OCI-LY7 (cell line): Measurements from ENCODE around the gene LEF1. TPM values are rescaled to one million over a fixed set of nuclear protein-coding genes. Genes with fewer than 3 reads are reported as not detected.
"Not testable (repeated sequence)": the region's sequence is repeated elsewhere in the genome, so short reads cannot be mapped to it uniquely, and the experiment has no call there.

Experiments used
- BruUV-seq: library from RNA; stranded (reverse); fragments of 400-500 nt; replicated peaks from 2 replicates; lab custom pipeline; 2021; lab: Mats Ljungman, UMichigan
- CTCF ChIA-PET: fragments of 300-600 bp; sonication (Branson Sonifier 250); formaldehyde crosslinking; loops from one replicate; lab custom pipeline; 2022; ENCODE audit warnings: antibody characterized with exemption; ENCODE audit not compliant: unreplicated experiment; lab: Charles Lee
- POLR2A ChIA-PET: fragments of 300-600 bp; sonication (Branson Sonifier 250); formaldehyde crosslinking; loops from one replicate; lab custom pipeline; 2022; ENCODE audit warnings: antibody characterized with exemption; lab: Charles Lee
- DNase-seq: peaks from one replicate; pipeline ENCODE4 v3.0.0-alpha.2; 2015; ENCODE audit warnings: low spot score
- H2AFZ ChIP-seq: fragments of 200-600 bp; sonication (generic), shearing (Covaris generic); 2 replicates; pipeline ENCODE4 v1.6.1; 2014; ENCODE audit warnings: mild to moderate bottlenecking, antibody characterized with exemption, low read length, moderate library complexity
- H3K27ac ChIP-seq: fragments of 200-600 bp; sonication (generic); 2 replicates; pipeline ENCODE4 v1.5.1; 2014; ENCODE audit warnings: mixed run types, low read depth, mild to moderate bottlenecking, moderate library complexity, low read length, inconsistent platforms; ENCODE audit not compliant: poor library complexity, severe bottlenecking
- H3K36me3 ChIP-seq: fragments of 200-600 bp; sonication (generic); 2 replicates; pipeline ENCODE4 v1.6.1; 2014; ENCODE audit warnings: mild to moderate bottlenecking, antibody characterized with exemption, low read length, moderate library complexity, mixed read lengths; ENCODE audit not compliant: insufficient read depth
- H3K4me1 ChIP-seq: fragments of 200-600 bp; sonication (generic); 2 replicates; pipeline ENCODE4 v1.5.1; 2014; ENCODE audit warnings: mild to moderate bottlenecking, low read length; ENCODE audit not compliant: insufficient read depth, poor library complexity, severe bottlenecking
- H3K4me2 ChIP-seq: fragments of 200-600 bp; sonication (generic); 2 replicates; pipeline ENCODE4 v1.6.1; 2014; ENCODE audit warnings: mild to moderate bottlenecking, low read length
- H3K4me3 ChIP-seq: fragments of 200-600 bp; sonication (generic); 2 replicates; pipeline ENCODE4 v1.5.1; 2014; ENCODE audit warnings: mild to moderate bottlenecking, low read depth, low read length; ENCODE audit not compliant: poor library complexity, severe bottlenecking
- H3K79me2 ChIP-seq: fragments of 200-600 bp; sonication (generic); 2 replicates; pipeline ENCODE4 v1.6.1; 2016; ENCODE audit warnings: low read depth, mild to moderate bottlenecking, low read length, moderate library complexity, mixed read lengths; ENCODE audit not compliant: insufficient read depth
- H3K9me2 ChIP-seq: fragments of 200-600 bp; sonication (generic); 2 replicates; pipeline ENCODE4 v1.6.1; 2016; ENCODE audit warnings: mild to moderate bottlenecking, low read length, mixed read lengths; ENCODE audit not compliant: insufficient read depth
- H3K9me3 ChIP-seq: fragments of 200-600 bp; sonication (generic); 2 replicates; pipeline ENCODE4 v1.6.1; 2014; ENCODE audit warnings: mild to moderate bottlenecking, mixed run types, low read length, mixed read lengths
- H4K20me1 ChIP-seq: fragments of 200-600 bp; sonication (generic); 2 replicates; pipeline ENCODE4 v1.6.1; 2014; ENCODE audit warnings: mild to moderate bottlenecking, antibody characterized with exemption, low read length, moderate library complexity, mixed read lengths; ENCODE audit not compliant: insufficient read depth
- CTCF ChIP-seq: fragments of 200-600 bp; sonication (generic); conservative IDR thresholded peaks from 2 replicates; pipeline ENCODE4 v1.5.1; 2014; ENCODE audit warnings: mild to moderate bottlenecking, antibody characterized with exemption, low read length, moderate library complexity, mixed read lengths
- EZH2phosphoT487 ChIP-seq: fragments of 200-600 bp; sonication (generic); IDR thresholded peaks from 2 replicates; pipeline ENCODE4 v1.6.1; 2018; ENCODE audit warnings: low read depth, borderline replicate concordance, mild to moderate bottlenecking, mixed run types, antibody characterized with exemption, low read length, moderate library complexity, mixed read lengths
- intact Hi-C: fragments of 100-400 bp; cut with micrococcal nuclease; formaldehyde crosslinking; loops from one replicate; pipeline ENCODE4 v1.10.0; 2022; ENCODE audit not compliant: unreplicated experiment
- total RNA-seq, 2 experiments: library from RNA; depleted of rRNA in 1 of 2; stranded (reverse); fragments of >200 nt in 1 of 2; shearing (Covaris generic) in 1 of 2; gene quantifications; 2 replicates each; pipeline ENCODE4 v1.2.3, GENCODE V29; 2014 to 2022

Gene LEF1
- total RNA-seq, 2 experiments from 2014 or later: 207 to 223 TPM

GRCh38 chr4:108051343-108051742 is 117.4 kb downstream of the LEF1 start:
- no peak overlapping the region for H3K27ac ChIP-seq
- BruUV-seq: no TSS peak
- no peaks in the 10 kb centered on the region for H3K9me3 ChIP-seq
- intact Hi-C loops: no loop called here
- H3K9me2 ChIP-seq: no peaks in the 10 kb centered on the region
- CTCF ChIA-PET: no interaction called here
- peaks cover 5% of the 10 kb centered on the region; the same call in 1 of the 2 replicates for H3K79me2 ChIP-seq
- peaks cover 99% of the 10 kb centered on the region for H3K36me3 ChIP-seq
- H3K4me1 ChIP-seq: peaks cover 33% of the 10 kb centered on the region
- DNase-seq: no peak
- POLR2A ChIA-PET: no interaction called here
- TF ChIP-seq CTCF: no peak
- TF ChIP-seq EZH2phosphoT487: no peak
- no peak overlapping the region for H2AFZ ChIP-seq
- H4K20me1 ChIP-seq: no peaks in the 10 kb centered on the region
- H3K4me2 ChIP-seq: no peak overlapping the region
- H3K4me3 ChIP-seq: no peak overlapping the region

- H2AFZ ChIP-seq, H3K4me2 ChIP-seq, DNase-seq, H3K9me2 ChIP-seq, H3K4me3 ChIP-seq, intact Hi-C loops, BruUV-seq, H4K20me1 ChIP-seq, H3K9me3 ChIP-seq, CTCF ChIA-PET: not testable (repeated sequence)
- H3K4me1 ChIP-seq: peaks cover 37% of the 10 kb centered on the region
- H3K79me2 ChIP-seq: peaks cover 10% of the 10 kb centered on the region; the same call in 1 of the 2 replicates
- H3K27ac ChIP-seq: peak overlapping the region; percentile 19
- peaks cover 99% of the 10 kb centered on the region for H3K36me3 ChIP-seq
- POLR2A ChIA-PET: interaction anchor here (0.8 kb wide), 1 partner anchor 19 kb away, joined by 3 read pairs; no protein-coding TSS in a partner anchor
These were observed 118.3 kb downstream of the LEF1 start for GRCh38 chr4:108050166-108051111.

- H3K36me3 ChIP-seq: peaks cover 93% of the 10 kb centered on the region
- H3K4me3 ChIP-seq: no peak overlapping the region
- H3K9me2 ChIP-seq: no peaks in the 10 kb centered on the region
- H3K4me1 ChIP-seq: peaks cover 41% of the 10 kb centered on the region
- H3K9me3 ChIP-seq: no peaks in the 10 kb centered on the region
- BruUV-seq: no TSS peak
- no peak for DNase-seq
- intact Hi-C loops: no loop called here
- no peak overlapping the region for H2AFZ ChIP-seq
- peak overlapping the region; percentile 19 for H3K27ac ChIP-seq
- no peaks in the 10 kb centered on the region for H4K20me1 ChIP-seq
- POLR2A ChIA-PET: interaction anchor here (0.6 kb wide), 1 partner anchor 88 kb away, joined by 3 read pairs; no protein-coding TSS in a partner anchor
- TF ChIP-seq EZH2phosphoT487: no peak
- TF ChIP-seq CTCF: no peak
- CTCF ChIA-PET: no interaction called here
- no peak overlapping the region for H3K4me2 ChIP-seq
- H3K79me2 ChIP-seq: peaks cover 20% of the 10 kb centered on the region; the same call in 1 of the 2 replicates
These were observed 119.3 kb downstream of the LEF1 start for GRCh38 chr4:108049406-108049805.
